Epithelial cell of esophagus (primary cell): ENCODE measurements around the gene STK32B.
A peak's percentile ranks its signal among the peaks of the same experiment; 100 is the strongest.

Experiments used
- DNase-seq: peaks from one replicate; pipeline ENCODE4 v3.0.0; 2010; ENCODE audit warnings: low read depth
- H3K4me3 ChIP-seq: 2 replicates; pipeline ENCODE4 v1.5.1; 2011; ENCODE audit warnings: mild to moderate bottlenecking, low read length, control low read depth
- CTCF ChIP-seq: IDR thresholded peaks from 2 replicates; pipeline ENCODE4 v1.5.1; 2011; ENCODE audit warnings: low read depth, mild to moderate bottlenecking, low read length, control low read depth, inconsistent platforms; ENCODE audit not compliant: insufficient read depth; ENCODE audit errors: missing control alignments

STK32B gene

GRCh38 chr4:5455003-5455585 is 403.8 kb downstream of the STK32B start:
- no peak overlapping the region for H3K4me3 ChIP-seq
- DNase-seq = no peak
- no peak for TF ChIP-seq CTCF

- no peak overlapping the region for H3K4me3 ChIP-seq
- no peak for DNase-seq
- TF ChIP-seq CTCF = no peak
Measured at GRCh38 chr4:5456296-5456845, 405.1 kb downstream of the STK32B start.

GRCh38 chr4:5458676-5459075 is 407.4 kb downstream of the STK32B start:
- TF ChIP-seq CTCF = no peak
- H3K4me3 ChIP-seq = no peak overlapping the region
- no peak for DNase-seq

- H3K4me3 ChIP-seq = no peak overlapping the region
- no peak for DNase-seq
Measured at GRCh38 chr4:5459236-5459635, 408.0 kb downstream of the STK32B start.

GRCh38 chr4:5460106-5460801 is 409.0 kb downstream of the STK32B start:
- peak; percentile 50 for TF ChIP-seq CTCF
- no peak overlapping the region for H3K4me3 ChIP-seq
- peak; percentile 24 for DNase-seq

More at GRCh38 chr4:5459236-5459635, 408.0 kb downstream of the STK32B start:
- TF ChIP-seq CTCF = no peak

GRCh38 chr4:5461477-5461876 is 410.2 kb downstream of the STK32B start:
- no peak for TF ChIP-seq CTCF
- no peak overlapping the region for H3K4me3 ChIP-seq
- DNase-seq = no peak
